ENCODE measurements around the gene RINL.

Gene RINL

GRCh38 chr19:38877781-38878574 is at the start of gene RINL:
Gene RINL (minus strand): TSS chr19:38878275. CDS start chr19:38876742, 1,533 bp downstream.
- Histone ChIP-seq H3K4me1 (no peaks in the 10 kb centered on the region), H3K27me3 (no peaks in the 10 kb centered on the region), H3K36me3 (peaks cover 20 to 44% (median 38%) of the 10 kb centered on the region in 3 donors), H3K4me3 (no peak within 1 kb of the TSS), H3K9me3 (no peaks in the 10 kb centered on the region), H3K27ac (no peak within 1 kb of the TSS)
- TF ChIP-seq CTCF (IDR thresholded peaks at IDR 0.05), result no peak
- intact Hi-C loops (cut with DNase I; ENCODE audit: low total_unique reads), result loop anchor here (10.0 kb wide), 1 partner anchor 113 kb away; no protein-coding TSS in a partner anchor
- no peak for DNase-seq

- Histone ChIP-seq H3K36me3 (peaks cover 9 to 41% (median 11%) of the 10 kb centered on the region in 3 donors), H3K27ac (no peak overlapping the region), H3K4me1 (no peaks in the 10 kb centered on the region), H3K27me3 (no peaks in the 10 kb centered on the region), H3K9me3 (no peaks in the 10 kb centered on the region), H3K4me3 (no peak overlapping the region)
- TF ChIP-seq CTCF (IDR thresholded peaks at IDR 0.05), result no peak
- DNase-seq, result peak in 1 of 2 donors; percentile 25
- intact Hi-C loops (cut with DNase I; ENCODE audit: low total_unique reads), result no loop called here
These were observed 46.3 kb upstream of the RINL start for GRCh38 chr19:38924388-38924787.

GRCh38 chr19:38922482-38922881 is 44.4 kb upstream of the RINL start:
- Histone ChIP-seq H3K27me3 (no peaks in the 10 kb centered on the region), H3K27ac (no peak overlapping the region), H3K9me3 (no peaks in the 10 kb centered on the region), H3K4me3 (no peak overlapping the region), H3K4me1 (no peaks in the 10 kb centered on the region), H3K36me3 (peaks cover 9 to 41% (median 11%) of the 10 kb centered on the region in 3 donors)
- intact Hi-C loops (cut with DNase I; ENCODE audit: low total_unique reads), result no loop called here
- peak in 1 of 2 donors; percentile 13 for DNase-seq
- TF ChIP-seq CTCF (IDR thresholded peaks at IDR 0.05), result no peak

GRCh38 chr19:38921420-38922274 is 43.6 kb upstream of the RINL start:
- H3K4me1 ChIP-seq, result no peaks in the 10 kb centered on the region
- H3K27me3 ChIP-seq, result no peaks in the 10 kb centered on the region
- peaks cover 9 to 41% (median 11%) of the 10 kb centered on the region in 3 donors for H3K36me3 ChIP-seq
- TF ChIP-seq CTCF (IDR thresholded peaks at IDR 0.05), result no peak
- no peaks in the 10 kb centered on the region for H3K9me3 ChIP-seq
- no peak overlapping the region for H3K27ac ChIP-seq
- no peak overlapping the region for H3K4me3 ChIP-seq
- DNase-seq, result peak in 1 of 2 donors; percentile 53
- intact Hi-C loops (cut with DNase I; ENCODE audit: low total_unique reads), result no loop called here

- Histone ChIP-seq H3K4me1 (no peaks in the 10 kb centered on the region), H3K27me3 (no peaks in the 10 kb centered on the region), H3K9me3 (no peaks in the 10 kb centered on the region), H3K36me3 (peaks cover 8 to 42% (median 9%) of the 10 kb centered on the region in 3 donors), H3K4me3 (no peak overlapping the region), H3K27ac (no peak overlapping the region)
- intact Hi-C loops (cut with DNase I; ENCODE audit: low total_unique reads), result no loop called here
- no peak for DNase-seq
- no peak for TF ChIP-seq CTCF (IDR thresholded peaks at IDR 0.05)
These were observed 42.7 kb upstream of the RINL start for GRCh38 chr19:38920602-38921419.
